HG02852 (cell line): Measurements from ENCODE around the gene MTCH1.

Experiments used
- ATAC-seq: cut with Tn5 transposase; IDR thresholded peaks from one replicate; pipeline ENCODE4 v1.9.1; 2021; ENCODE audit warnings: mild to moderate bottlenecking, moderate library complexity; ENCODE audit not compliant: unreplicated experiment

Gene MTCH1

DNA sequence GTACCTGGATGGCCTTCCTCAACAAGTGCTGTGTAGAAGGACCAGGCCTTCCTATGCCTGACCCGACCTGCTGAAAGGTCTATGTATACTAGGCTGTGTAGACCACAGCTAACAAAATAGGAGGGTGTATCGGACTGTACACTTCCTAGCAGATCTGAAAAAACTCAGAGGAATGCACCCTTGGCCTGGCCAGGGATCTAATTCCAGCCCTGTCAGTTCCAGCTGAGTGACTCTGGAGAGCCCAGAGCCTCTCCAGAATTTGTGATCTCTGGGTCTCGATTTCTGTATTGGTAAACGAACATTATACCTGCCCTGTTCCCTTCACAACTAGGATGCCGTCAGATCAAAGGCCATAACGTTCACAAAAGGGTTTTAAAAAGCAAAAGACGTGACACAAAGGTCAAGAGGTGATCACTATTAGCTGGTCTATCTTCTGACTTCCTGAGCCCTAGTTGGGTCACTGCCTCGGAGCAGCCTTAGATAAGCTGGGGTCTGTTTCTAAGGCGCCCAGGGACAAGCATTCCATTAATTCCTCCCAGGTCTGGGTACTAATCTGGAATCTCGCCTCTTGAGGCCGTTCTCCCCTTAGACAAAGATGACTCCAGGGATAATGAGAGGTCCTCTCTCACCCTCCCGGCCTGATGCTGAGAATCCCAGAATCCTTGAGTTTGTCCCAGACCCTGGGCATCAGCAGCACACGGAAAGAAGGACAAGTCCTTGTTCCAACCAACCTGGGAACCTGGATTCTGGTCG, 13.9 kb downstream of the MTCH1 start:
- no peak for ATAC-seq

DNA sequence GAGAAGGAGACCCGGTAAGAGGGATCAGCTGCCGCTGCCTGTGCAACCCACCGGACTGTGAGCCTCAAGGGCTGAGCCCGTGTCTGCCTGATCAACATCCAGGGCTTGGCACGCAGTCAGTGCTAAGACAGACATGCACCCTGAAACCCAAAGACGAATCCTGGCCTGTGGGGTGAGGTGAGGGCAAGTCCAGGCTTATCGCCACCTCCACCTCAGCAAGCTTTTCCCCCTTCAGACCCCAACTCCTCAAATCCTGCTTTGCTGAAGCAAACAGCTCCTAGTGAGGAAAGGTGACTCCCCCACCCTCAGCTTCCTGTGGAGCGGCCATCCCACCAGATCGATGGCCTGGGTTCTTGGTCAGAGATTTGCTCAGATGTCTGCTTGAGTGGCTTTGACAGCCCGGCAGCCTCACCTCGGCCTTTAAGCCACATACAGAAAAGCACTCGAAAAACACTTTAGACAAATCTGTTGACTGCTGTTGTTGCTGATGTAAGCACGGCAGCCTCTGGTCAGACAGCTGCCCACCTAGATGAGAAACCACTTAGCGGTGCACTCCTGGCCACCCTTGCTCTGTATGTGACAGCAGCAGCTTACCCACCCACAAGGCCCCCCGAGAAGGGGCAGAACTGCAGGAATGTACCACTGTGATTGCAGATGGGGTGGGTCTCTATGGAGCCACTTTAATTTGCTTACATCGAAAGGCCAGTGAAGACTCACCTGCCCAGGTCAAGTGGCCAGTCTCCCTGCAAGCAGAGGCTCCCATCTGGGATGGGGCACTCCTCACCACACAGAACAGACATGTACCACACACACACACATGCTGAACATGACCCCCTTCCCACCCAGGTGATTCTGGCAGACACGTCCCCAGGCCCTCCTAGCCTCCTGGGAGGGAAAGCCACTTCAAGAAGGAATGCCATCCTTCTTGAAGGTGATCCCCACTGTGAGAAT, 14.8 kb downstream of the MTCH1 start:
- ATAC-seq, result no peak

DNA sequence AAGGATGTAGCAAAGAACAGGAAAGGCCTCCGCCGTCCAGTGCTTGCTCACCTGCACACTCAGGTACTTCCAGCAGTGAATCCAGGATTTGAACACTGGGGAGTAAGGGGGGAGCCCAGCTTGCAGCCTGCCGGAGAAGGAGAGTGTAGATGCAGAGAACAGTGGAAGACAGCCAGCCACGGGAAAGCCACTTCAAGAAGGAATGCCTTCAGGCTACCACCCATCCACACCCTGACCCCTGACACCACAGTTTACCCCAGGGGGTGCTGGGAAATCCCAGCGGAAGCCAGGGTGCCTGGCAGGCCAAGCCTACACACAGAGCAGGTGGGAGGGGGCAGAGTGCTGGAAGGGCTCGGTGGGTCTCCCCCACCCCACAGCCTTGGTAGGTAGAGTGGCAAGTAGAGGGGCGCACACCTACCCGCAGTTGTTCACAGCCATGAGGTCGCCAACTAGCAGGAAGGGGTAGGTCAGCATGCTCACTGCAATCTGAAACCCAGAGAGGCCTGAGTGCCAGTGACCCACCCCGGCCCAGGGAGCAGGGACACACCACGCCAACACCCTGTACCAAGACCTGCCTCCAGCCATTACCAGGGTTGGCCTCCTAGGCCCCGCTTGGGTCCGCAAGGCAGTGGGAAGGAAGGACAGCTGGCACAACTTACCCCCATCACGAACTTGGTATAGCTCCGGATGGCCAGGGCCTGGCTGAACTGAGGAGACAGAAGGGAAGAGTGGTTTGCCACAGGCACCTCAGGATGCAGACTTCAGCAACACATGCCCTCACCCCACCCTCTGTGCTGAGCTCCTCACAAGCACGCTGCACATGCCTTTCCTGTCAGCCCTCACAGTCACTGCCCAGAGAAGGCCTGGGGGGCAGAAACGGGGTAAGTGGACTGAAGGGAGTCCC, 15.8 kb downstream of the MTCH1 start:
- no peak for ATAC-seq

DNA sequence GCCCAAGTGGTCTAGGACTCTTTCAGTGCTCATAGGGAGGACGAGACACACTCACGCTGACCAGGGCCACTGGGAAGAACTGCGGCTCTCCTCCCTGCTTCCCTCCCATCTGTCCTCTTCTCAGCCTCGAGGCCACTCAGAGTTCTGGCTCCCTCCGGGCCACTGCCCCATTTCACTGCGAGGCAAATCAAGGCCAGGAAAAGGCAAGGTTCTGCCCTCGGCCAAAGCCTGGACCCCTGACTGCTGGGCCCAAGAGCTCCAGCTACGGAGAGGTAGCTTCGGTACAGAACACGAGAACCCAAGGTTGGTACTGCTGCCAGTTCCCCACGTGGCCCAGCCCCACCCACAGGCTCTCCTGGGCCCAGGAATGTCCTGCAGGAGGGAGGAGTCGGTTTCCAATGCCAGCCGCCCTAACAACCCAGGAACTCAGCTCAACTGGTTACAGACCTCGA, 16.7 kb downstream of the MTCH1 start:
- ATAC-seq, result no peak

DNA sequence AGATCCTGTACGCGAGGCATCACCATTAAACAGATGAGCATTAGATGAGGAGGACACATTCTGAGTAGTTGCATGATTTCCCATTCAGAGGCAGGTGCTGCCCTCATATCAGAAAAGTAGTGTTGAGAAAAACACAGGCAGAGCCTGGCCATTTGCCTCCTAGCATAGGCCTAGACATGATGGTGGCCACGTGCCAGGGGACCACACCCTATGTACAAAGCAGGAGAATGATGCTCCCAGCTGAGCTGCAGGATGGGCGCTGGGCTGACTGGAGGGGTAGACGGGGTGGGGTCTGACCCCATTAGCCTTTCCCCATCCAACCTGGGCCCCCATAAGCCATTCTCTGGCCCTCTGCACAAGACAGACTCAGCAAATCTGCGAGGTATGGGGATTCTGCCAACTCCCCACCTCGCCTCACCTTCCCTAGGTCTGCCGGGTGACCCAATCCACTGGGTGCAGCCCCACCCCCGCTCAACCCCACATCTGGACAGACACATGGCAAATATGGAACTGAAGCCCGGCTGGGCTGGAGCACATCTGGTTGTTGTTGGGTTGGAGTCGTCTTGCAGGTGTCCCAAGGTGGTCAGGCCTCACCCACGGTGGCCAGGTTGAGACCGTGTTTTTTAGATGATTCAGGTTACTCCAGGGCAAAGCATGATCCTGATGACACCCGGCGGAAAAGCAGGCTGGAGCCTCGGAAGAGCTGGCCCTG, 17.6 kb downstream of the MTCH1 start:
- ATAC-seq, result no peak

DNA sequence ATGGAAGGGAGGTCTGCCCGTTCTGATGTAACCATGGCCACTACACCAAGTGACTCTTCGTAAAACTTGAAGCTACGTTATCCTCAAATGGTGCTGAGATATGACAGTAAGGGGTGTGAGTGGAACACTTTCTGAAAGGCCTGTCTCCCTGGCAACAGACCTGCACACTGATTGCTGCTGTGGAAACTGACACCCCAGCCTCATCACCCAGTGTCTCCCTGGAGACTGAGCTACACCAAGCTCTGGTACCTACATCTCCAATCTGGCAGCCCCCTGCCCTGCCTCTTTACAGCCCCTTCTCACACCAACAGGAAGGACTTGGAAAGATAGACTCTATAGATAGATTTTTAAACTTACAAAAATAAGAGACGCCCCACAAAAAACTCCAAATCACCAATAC, 18.2 kb downstream of the MTCH1 start:
- ATAC-seq, result no peak

DNA sequence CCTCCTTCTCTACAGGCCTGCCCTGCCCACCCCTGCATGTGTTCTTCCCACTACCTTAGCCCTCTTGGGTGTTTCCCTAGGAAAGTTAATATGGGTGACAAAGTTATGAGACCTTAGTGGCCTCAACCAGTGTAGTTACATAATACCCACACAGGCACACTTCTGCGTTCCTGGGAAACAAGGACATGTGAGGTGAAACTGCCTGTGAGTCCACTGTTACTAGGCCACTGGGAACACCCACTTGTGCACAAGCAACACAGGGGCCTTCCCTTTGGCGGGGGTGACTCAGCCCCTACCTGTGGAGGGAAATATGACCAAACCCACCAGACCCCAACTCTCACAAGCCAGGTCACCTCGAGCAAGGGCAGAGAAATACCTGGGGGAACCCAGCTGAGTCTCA, 18.7 kb downstream of the MTCH1 start:
- no peak for ATAC-seq

DNA sequence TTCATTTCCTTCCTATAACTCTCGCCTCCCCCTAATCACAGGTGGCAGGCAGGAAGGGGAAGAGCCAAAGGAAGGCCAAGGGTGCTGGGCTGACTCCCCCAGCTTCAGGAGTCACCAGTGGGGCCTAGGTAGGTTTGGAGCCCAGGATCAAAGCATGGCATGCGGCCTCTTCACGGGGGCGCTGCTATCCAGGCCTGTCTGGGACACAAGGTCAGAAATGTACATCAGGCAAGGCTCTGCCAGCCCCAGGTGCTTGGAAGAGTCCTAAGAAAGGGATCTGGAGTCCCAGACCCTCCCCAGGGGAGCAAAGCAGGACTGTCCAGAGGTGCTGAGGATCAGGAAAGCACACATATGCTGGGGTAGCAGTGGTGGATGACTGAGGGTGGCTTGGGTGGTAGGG, 21.1 kb downstream of the MTCH1 start:
- ATAC-seq, result no peak

DNA sequence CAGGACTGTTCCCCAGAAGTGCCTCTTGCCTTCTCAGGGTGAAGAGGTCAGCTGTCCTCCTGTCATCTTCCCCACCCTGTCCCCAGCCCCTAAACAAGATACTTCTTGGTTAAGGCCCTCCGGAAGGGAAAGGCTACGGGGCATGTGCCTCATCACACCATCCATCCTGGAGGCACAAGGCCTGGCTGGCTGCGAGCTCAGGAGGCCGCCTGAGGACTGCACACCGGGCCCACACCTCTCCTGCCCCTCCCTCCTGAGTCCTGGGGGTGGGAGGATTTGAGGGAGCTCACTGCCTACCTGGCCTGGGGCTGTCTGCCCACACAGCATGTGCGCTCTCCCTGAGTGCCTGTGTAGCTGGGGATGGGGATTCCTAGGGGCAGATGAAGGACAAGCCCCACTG, 21.6 kb downstream of the MTCH1 start:
- ATAC-seq, result no peak

DNA sequence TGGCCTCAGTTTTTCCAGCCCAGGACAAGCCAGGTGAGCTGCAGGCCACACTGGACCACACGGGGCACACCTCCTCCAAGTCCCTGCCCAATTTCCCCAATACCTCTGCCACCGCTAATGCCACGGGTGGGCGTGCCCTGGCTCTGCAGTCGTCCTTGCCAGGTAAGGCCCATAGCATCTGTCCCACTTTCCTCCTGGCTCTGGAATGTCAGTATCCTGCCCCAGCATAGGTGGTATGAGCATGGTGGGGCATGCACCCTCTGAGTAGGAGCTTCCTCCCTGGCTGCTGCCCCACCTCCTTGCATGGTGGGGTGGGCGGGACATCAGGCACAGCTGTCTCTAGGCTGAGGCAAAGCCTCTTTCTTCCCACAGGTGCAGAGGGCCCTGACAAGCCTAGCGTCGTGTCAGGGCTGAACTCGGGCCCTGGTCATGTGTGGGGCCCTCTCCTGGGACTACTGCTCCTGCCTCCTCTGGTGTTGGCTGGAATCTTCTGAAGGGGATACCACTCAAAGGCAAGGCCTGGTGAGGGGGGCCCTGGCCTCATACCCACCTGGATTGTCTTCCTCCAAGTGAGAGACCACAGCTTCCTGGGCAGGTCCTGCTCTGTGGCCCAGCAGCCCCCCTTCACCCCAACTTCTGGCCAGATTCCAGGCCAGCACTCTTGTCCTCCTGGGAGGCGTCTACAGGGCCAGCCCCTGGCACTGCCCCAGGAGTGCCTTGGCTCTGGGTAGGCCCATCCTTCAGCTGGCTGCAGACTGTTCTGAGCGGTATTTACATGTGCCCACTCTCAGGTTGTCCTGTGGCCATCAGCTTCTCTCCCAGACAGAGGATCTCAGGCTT, 22.3 kb downstream of the MTCH1 start:
- ATAC-seq, result no peak

DNA sequence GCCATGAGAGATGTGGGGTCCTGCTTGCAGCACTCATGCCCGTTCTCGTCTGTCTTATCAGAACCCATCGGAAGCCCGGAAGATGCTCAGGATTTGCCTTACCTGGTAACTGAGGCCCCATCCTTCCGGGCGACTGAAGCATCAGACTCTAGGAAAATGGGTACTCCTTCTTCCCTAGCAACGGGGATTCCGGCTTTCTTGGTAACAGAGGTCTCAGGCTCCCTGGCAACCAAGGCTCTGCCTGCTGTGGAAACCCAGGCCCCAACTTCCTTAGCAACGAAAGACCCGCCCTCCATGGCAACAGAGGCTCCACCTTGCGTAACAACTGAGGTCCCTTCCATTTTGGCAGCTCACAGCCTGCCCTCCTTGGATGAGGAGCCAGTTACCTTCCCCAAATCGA, 23.1 kb downstream of the MTCH1 start:
- no peak for ATAC-seq

DNA sequence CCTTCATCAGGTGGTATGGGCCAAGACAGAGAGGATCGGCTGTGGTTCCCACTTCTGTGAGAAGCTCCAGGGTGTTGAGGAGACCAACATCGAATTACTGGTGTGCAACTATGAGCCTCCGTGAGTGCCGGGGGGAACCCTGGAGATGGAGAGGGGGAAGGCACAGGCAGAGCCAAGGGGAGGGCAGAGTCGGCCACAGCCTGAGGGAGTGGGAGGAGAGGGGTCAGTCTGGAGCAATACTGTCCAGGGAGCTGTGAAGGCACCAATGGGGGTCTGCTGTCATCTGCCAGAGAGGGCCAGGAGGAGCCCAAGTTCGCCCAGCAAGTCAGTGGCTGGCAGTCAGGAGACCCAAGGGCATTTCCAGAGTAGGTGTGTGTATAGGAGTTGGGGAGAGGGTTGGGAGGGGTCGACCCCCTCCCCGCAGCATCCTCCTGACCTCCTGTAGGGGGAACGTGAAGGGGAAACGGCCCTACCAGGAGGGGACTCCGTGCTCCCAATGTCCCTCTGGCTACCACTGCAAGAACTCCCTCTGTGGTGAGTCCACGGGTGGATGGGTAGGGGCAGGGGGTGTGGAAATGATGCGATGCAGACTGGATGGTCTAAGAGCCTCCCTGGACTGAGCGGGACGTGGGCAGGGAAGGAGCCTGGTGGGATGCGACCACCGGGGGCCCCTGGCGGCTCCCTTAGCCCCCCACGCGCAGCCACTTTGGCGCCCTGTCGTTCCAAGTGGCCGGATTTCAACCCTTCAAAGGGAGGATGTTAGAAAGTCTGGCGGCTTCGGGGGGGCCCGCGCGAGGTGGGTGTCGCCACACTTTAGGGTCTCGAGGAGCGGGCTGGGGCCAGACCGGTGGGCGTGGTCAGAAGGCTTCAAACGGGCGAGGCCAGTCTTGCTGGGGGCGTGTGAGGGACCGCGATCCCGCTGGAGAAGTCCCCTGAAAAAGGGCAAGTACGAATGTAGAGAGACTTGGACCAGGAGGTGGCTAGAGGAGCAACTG, 24.3 kb downstream of the MTCH1 start:
- ATAC-seq, result no peak

DNA sequence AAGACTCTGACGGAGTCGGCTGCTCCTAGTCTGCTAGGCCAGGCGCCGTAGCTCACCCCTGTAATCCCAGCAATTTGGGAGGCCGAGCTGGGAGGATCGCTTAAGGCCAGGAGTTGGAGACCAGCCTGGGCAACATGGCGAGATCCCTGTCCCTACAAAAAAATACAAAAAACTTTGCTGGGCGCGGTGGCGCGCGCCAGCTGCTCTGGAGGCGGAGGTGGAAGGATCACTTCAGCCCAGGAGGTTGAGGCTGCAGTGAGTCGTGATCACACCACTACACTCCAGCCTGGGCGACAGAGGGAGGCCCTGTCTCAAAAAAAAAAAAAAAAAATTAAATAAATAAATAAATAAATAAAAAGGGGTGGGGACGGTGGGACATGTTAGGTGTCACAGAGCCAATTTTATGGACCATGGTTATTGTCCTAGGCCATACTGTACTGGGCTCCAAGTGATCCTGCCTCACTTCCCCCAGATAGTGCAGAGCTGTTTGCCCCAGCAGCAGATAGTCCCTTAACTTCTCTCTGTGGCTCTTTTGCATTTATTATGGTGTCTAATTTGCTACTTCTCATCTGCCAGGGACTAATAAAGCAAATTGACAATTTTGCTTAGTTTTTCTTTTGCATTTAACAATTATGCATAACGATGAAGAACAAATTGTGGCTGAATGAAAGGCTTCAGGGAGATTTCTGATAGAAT, 26.3 kb downstream of the MTCH1 start:
- no peak for ATAC-seq

DNA sequence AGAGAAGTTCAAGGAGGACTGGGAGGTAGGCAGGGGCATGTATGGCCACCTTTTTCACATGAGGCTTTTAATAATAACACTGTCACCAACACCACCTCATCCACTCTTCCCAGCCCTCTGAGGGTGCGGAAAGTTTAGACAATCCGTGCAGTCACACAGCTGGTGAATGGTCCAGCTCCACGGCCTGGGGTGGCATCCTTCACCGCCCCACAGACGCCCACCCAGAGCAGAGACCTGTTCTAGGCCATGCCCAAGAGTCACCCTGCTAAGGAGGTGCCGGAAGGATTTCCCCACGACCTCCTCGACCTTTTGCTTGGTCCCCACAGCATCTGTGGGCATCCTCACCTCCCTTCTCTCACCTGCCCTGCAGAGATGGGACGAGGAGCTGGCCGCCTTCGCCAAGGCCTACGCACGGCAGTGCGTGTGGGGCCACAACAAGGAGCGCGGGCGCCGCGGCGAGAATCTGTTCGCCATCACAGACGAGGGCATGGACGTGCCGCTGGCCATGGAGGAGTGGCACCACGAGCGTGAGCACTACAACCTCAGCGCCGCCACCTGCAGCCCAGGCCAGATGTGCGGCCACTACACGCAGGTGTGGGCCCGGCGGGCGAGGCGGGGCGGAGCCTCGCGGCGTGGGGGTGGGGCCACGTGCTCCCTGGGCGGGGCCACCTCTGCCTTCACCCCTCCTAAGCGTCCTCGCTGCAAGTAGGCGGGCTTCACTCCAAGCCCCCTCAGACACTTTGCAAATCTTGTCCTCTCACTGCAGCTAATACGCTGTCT, 27.0 kb downstream of the MTCH1 start:
- no peak for ATAC-seq

DNA sequence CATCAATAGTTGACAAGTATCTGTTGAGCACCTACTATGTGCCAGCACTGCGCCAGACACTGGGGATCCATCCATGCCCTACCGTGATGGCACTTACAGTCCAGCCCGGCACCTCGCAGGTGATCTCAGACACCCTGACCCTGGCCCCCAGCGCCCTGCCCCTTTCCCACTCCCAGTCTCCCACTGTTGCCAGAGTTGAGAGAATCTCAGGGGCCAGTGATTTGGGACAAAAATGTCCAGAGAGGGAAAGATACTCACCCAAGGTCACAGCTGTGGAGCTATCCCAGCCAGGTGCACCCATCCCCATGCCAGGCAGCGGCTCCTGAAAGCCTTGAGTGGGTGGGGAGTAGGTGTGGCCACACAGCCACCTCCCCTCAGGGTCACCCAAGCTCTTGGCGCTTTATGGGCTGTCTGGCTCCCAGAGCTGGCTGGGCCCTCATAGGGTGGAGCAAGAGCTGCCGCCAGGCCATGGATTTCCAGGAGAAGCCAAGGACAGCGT, 28.2 kb downstream of the MTCH1 start:
- no peak for ATAC-seq

DNA sequence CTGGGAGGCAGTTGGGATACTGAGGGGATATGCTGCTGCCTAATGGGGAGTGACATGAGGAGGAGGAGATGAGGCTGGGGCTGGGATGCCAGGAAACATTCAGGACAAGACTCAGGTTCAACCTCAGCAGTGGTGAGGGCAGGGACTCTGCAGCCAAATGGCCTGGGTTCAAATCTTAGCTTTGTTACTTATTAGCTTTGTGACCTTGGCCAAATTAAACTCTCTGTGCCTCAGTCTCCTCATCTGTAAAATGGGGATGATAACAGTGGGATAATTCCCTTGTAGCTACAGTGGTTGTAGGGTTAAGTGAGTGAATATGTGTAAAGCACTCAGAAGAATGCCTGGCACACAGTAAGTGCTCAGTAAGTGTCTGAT, 29.6 kb downstream of the MTCH1 start:
- no peak for ATAC-seq
